ENCODE data around the gene MED29. TPM values are rescaled to one million over a fixed set of nuclear protein-coding genes. Genes with fewer than 3 reads are reported as not detected.
A peak's percentile ranks its signal among the peaks of the same experiment; 100 is the strongest.

MED29 gene
- total and polyA plus RNA-seq, 8 donors = 6.4 to 91.0 (median 21.3) TPM

DNA sequence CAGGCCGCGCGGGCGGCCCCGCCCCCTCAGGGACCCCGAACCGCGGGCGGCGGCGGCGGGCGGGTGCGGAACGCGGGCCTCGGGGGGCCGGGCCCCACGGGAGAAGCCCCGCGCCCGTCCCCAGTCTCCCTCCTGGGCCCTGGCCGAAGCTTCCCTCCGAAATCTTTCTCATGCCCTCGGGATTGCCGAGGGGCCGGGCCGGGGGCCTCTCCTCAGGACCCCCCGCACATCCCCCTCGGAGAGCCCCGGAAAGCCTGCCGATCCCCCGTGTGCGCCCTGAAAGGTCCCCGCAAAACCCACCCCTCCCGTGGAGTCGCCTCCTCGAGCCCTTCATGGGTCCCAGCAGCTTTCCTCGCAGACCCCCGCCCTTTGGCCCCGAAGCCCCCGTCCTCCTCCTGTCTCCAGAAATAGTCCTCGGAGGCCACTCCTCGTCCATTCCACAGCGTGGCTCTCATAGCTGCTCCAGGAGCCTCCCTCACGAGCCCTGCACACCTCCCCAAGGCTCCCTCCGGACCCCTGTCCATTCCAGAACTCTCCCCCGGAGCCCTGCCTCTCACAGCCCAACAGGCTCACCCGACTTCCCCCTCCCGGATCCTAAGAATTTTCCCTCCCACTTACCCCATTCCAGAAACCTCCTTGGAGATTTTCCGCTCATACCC, 48.4 kb upstream of the MED29 start:
- no peak for TF ChIP-seq EP300 (IDR thresholded peaks at IDR 0.05)
- TF ChIP-seq POLR2AphosphoS5 (IDR thresholded peaks at IDR 0.05) = no peak
- TF ChIP-seq, protein P1, sequence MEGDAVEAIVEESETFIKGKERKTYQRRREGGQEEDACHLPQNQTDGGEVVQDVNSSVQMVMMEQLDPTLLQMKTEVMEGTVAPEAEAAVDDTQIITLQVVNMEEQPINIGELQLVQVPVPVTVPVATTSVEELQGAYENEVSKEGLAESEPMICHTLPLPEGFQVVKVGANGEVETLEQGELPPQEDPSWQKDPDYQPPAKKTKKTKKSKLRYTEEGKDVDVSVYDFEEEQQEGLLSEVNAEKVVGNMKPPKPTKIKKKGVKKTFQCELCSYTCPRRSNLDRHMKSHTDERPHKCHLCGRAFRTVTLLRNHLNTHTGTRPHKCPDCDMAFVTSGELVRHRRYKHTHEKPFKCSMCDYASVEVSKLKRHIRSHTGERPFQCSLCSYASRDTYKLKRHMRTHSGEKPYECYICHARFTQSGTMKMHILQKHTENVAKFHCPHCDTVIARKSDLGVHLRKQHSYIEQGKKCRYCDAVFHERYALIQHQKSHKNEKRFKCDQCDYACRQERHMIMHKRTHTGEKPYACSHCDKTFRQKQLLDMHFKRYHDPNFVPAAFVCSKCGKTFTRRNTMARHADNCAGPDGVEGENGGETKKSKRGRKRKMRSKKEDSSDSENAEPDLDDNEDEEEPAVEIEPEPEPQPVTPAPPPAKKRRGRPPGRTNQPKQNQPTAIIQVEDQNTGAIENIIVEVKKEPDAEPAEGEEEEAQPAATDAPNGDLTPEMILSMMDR (IDR thresholded peaks at IDR 0.05) = no peak
- no peak for TF ChIP-seq POLR2A (IDR thresholded peaks at IDR 0.05)
- H3K36me3 ChIP-seq = peaks cover 0 to 18% (median 6%) of the 10 kb centered on the region in 4 donors
- peak overlapping the region; percentile 64 to 92 (median 82) for H3K4me3 ChIP-seq
- H3K4me1 ChIP-seq = peaks cover 31 to 67% (median 58%) of the 10 kb centered on the region in 4 donors
- intact Hi-C loops (cut with DNase I; ENCODE audit: low total_unique reads) = no loop called here
- H3K27ac ChIP-seq = peak overlapping the region; percentile 75 to 95 (median 91)
- no peaks in the 10 kb centered on the region for H3K9me3 ChIP-seq
- H3K27me3 ChIP-seq = no peaks in the 10 kb centered on the region
- peak in 1 of 2 donors; percentile 68 for DNase-seq
- 2 to 3% (median 3%) methylated on average over 13 to 51 of the region's 51 CpGs for WGBS, 5 donors

- intact Hi-C loops (cut with DNase I; ENCODE audit: low total_unique reads) = no loop called here
- peaks cover 27 to 78% (median 54%) of the 10 kb centered on the region in 4 donors for H3K4me1 ChIP-seq
- H3K27me3 ChIP-seq = no peaks in the 10 kb centered on the region
- H3K4me3 ChIP-seq = no peak overlapping the region
- H3K27ac ChIP-seq = peak overlapping the region in 1 of 5 donors; percentile 95
- peaks cover 5 to 48% (median 37%) of the 10 kb centered on the region in 4 donors for H3K36me3 ChIP-seq
- no peak for DNase-seq
- H3K9me3 ChIP-seq = no peaks in the 10 kb centered on the region
- 77 to 87% (median 79%) methylated on average over 1 of the region's 1 CpG for whole genome bisulfite sequencing, 5 donors
- no peak for TF ChIP-seq EP300 (IDR thresholded peaks at IDR 0.05)
These were observed 45.2 kb upstream of the MED29 start for GRCh38 chr19:39345956-39346355.

- no peak for DNase-seq
- intact Hi-C loops (cut with DNase I; ENCODE audit: low total_unique reads) = no loop called here
- no peak for TF ChIP-seq POLR2A (IDR thresholded peaks at IDR 0.05)
- TF ChIP-seq, protein P1 (IDR thresholded peaks at IDR 0.05) = no peak
- no peak for TF ChIP-seq EP300 (IDR thresholded peaks at IDR 0.05)
- Histone ChIP-seq H3K27me3 (no peaks in the 10 kb centered on the region), H3K4me1 (peaks cover 25 to 85% (median 52%) of the 10 kb centered on the region in 4 donors), H3K9me3 (no peaks in the 10 kb centered on the region), H3K27ac (peak overlapping the region in 3 of 5 donors; percentile 2 to 7 (median 6)), H3K36me3 (peaks cover 13 to 64% (median 52%) of the 10 kb centered on the region in 4 donors), H3K4me3 (no peak overlapping the region)
- 74 to 87% (median 83%) methylated on average over 4 of the region's 4 CpGs for WGBS, 5 donors
These were observed 43.6 kb upstream of the MED29 start for GRCh38 chr19:39347332-39348164.

- WGBS, 5 donors = 72 to 89% (median 79%) methylated on average over 4 of the region's 4 CpGs
- H3K36me3 ChIP-seq = peaks cover 23 to 80% (median 70%) of the 10 kb centered on the region in 4 donors
These were observed 41.9 kb upstream of the MED29 start for GRCh38 chr19:39349326-39349725.

More at GRCh38 chr19:39349326-39349725, 41.9 kb upstream of the MED29 start:
- no peak overlapping the region for H3K27ac ChIP-seq
- H3K9me3 ChIP-seq = no peaks in the 10 kb centered on the region
- intact Hi-C loops (cut with DNase I; ENCODE audit: low total_unique reads) = no loop called here
- H3K4me1 ChIP-seq = peaks cover 12 to 72% (median 38%) of the 10 kb centered on the region in 4 donors
- no peak overlapping the region for H3K4me3 ChIP-seq
- no peaks in the 10 kb centered on the region for H3K27me3 ChIP-seq
- DNase-seq = no peak
- no peak for TF ChIP-seq POLR2A (IDR thresholded peaks at IDR 0.05)
- TF ChIP-seq, protein P1 (IDR thresholded peaks at IDR 0.05) = no peak
- no peak for TF ChIP-seq EP300 (IDR thresholded peaks at IDR 0.05)
- TF ChIP-seq POLR2AphosphoS5 (IDR thresholded peaks at IDR 0.05) = no peak

All from stomach (tissue), 9 donors.